ENCODE results near the gene NFILZ.
A peak's percentile ranks its signal among the peaks of the same experiment; 100 is the strongest.
"Not testable (repeated sequence)": the region's sequence is repeated elsewhere in the genome, so short reads cannot be mapped to it uniquely, and the experiment has no call there.

The NFILZ gene

GRCh38 chr19:8611877-8612806 lies 18.3 kb upstream of the NFILZ start:
- peak; percentile 83 for DNase-seq (ENCODE audit: low spot score)

GRCh38 chr19:8612807-8613171 lies 17.6 kb upstream of the NFILZ start:
- DNase-seq (ENCODE audit: low spot score) = no peak

DNA sequence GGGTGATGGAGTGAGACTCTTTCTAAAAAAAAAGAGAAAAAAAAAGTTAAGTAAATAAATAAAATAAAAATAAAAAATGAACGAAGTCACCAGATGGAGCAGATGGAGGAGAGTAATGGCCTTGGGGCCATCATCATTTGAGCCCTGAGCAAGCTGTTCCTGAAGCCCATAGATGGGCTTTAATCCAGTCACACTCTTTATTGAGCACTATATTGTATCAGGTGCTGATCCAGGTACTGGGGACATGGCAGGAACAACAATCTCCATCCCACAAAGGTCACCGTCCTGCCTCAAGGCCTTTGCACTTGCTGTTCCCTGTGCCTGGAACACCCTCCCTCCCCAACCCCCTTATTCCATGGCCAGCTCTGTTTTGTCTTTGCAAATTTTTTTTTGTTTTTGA lies 16.0 kb upstream of the NFILZ start:
- DNase-seq (ENCODE audit: low spot score) = no peak

GRCh38 chr19:8615024-8615423 lies 15.4 kb upstream of the NFILZ start:
- no peak for DNase-seq (ENCODE audit: low spot score)

GRCh38 chr19:8615813-8616596 lies 14.4 kb upstream of the NFILZ start:
- peak; percentile 77 for DNase-seq (ENCODE audit: low spot score)

- DNase-seq (ENCODE audit: low spot score) = no peak
Measured at GRCh38 chr19:8616861-8617260, 13.6 kb upstream of the NFILZ start.

GRCh38 chr19:8617325-8617724 lies 13.1 kb upstream of the NFILZ start:
- DNase-seq (ENCODE audit: low spot score) = not testable (repeated sequence)

DNA sequence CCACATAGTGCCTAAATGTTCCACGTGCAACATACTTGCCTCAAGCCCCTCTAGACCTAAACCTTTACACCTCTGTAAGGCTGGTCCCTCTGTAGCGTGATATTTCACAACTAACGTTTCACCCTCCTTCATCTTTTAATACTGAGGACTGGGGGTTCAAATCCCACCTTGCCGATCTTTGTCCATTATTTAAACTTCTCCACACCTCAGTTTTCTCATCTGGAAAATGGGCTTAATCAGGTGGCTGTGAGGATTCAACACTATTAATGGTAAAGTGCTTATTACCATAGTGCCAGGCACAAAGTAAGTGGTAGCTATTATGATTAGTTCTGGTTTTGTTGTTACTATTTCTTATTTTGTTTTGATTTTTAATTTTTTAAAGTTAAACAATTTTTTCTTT lies 12.4 kb upstream of the NFILZ start:
- DNase-seq (ENCODE audit: low spot score) = no peak

- no peak for DNase-seq (ENCODE audit: low spot score)
Measured at GRCh38 chr19:8618751-8619150, 11.7 kb upstream of the NFILZ start.

DNA sequence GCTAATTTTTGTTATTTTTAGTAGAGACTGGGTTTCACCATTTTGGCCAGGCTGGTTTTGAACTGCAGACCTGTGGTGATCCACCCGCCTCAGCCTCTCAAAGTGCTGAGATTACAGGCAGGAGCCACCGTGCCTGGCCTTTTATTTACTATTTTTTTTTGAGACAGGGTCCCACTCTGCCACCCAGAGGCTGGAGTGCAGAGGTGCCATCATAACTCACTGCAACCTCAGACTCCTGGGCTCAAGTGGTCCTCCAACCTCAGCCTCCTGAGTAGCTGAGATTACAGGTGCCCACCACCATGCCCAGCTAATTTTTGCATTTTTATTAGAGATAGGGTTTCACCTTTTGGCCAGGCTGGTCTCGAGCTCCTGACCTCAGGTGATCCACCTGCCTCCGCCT lies 7.5 kb upstream of the NFILZ start:
- not testable (repeated sequence) for DNase-seq (ENCODE audit: low spot score)

DNA sequence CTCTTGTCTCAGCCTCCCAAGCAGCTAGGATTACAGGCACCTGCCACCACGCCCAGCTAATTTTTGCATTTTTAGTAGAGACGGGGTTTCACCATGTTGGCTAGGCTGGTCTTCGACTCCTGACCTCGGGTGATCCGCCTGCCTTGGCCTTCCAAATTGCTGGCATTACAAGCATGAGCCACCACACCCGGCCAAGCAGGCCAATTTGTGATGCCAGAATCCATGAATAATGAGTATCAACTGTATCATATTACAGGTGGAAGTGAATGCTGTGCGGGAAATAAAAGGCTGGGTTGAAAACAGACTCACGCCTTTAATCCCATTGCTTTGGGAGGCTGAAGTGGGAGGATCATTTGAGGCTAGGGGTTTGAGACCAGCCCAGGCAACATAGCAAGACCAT lies 3.6 kb upstream of the NFILZ start:
- DNase-seq (ENCODE audit: low spot score) = no peak

DNA sequence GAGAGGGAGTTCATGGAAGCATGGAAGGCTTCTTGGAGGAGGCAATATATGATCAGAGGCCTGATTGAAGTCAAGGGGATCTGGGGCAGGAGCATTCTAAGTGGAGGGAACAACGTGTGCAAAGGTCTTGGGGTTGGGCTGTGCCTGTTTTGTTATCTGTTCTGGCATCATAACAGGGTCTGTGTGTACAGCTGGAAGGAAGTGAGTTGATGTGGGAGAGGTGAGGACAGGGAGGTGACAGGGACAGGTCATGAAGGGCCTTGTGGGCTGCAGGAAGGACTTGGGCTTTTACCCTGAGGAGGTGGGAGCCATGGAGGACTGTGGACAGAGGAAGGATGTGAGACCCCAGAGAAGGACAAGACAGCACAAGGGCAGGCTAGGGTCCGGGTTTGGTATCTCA lies 1.2 kb upstream of the NFILZ start:
- DNase-seq (ENCODE audit: low spot score) = no peak

DNA sequence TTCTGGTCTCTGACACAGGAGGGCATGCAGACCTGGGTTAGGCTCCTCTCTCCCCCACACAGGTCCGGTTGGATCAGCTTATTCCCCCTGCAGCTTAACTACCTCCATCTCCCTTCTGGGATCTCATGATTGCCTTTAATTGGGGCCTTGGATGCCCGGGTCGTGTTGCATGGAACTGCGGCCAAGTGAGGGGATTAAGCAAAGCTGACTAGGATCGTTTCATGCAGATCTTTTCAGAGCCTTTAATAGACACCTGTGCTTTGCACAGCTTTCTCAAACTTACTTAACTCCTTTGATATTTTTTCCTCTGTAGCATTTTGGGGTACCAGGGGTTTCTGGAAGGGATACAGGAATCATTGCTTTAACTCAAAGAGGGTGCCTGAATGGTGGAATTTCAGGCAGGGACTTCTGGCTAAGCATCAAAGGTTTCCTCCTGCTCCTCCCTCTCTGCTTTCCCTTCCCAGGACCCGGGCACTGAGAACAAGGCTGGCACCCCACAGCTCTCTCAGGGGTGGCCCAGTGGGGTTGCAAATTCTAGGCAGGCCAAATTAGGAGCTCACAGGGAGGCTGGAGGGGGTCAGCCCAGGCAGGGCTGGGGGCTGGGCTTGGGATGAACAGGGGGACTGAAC lies 477 bp downstream of the NFILZ start:
- DNase-seq (ENCODE audit: low spot score) = no peak

DNA sequence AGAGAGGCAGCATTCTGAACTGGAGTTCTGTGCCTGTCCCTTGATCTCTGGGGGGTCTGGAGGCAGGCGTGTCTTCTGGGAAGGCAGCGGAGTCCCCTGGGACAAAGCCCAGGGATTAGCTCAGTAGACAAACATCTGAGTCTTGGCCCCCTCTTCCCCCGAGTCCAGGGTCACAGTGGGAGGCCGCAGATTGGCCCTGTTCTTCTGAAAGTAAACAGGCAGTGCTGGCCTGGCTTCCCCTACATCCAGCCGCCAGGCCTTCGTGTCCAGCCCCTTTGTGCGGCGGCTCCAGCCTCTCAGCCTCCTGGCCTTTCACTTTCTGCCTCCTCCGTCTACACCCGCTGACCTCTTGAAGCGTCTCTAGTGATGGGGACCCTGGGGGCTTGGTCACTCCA lies 989 bp downstream of the NFILZ start:
- peak; percentile 75 for DNase-seq (ENCODE audit: low spot score)

DNA sequence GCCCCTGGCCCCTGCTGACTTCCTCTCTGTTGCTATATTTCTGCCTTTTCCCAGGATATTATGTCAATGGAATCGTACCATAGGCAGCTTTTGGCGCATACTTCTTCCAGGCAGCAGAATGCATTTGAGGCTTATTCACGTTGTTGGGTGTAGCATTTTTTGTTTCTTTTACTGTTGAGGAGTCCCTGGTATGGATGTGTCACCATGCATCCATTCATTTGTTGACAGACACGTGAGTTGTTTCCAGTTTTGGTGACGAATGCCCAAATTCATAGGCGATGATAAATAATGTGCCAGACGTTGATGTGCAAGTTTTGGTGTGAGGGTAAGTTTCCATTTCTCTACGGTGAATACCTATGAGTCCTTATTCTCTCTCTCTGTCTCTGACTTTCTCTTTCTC lies 5.0 kb downstream of the NFILZ start:
- DNase-seq (ENCODE audit: low spot score) = no peak

DNA sequence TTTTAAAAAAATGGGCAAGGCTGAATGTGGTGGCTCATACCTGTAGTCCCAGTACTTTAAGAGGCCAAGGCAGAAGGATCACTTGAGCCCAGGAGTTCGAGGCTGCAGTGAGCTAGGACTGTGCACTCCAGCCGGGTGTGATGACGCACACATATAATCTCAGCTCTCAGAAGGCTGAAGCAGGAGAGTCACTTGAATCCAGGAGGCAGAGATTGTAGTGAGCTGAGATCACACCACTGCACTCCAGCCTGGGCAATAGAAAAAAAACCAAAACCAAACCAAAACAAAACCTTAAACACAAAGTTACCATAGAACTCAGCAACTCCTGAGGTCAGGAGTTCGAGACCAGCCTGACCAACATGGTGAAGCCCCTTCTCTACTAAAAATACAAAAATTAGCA lies 6.6 kb downstream of the NFILZ start:
- not testable (repeated sequence) for DNase-seq (ENCODE audit: low spot score)

GRCh38 chr19:8638078-8638619 lies 7.7 kb downstream of the NFILZ start:
- DNase-seq (ENCODE audit: low spot score) = no peak

- no peak for DNase-seq (ENCODE audit: low spot score)
Measured at GRCh38 chr19:8639821-8640401, 9.5 kb downstream of the NFILZ start.

DNA sequence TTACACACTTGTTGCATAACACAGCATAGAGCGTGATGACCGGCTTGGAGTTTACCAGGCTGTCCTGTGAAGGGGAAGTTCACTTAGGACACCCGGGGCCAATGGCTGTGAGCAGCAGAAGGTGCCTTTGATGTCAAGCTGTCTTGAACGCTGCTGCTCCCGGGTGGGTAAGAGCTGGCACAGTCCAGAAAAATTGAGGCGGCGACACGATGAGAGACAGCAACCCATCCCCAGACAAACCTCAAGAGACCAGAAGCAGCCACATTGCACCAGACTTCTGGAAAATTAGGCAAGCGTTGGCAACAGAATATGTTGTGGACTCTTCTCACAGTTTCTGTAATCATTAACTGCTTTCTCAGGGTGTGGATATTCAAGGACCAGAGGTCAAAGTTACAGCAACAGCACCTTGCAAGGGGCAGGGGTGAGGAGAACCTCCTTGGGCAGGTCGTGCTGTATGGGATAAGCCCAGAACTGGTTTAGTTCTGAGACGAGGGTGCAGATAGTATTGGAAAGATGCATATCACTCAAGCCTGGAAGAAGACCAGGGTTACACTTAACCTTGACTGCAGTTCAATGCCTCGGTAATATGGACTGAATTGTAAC lies 10.1 kb downstream of the NFILZ start:
- DNase-seq (ENCODE audit: low spot score) = no peak

DNA sequence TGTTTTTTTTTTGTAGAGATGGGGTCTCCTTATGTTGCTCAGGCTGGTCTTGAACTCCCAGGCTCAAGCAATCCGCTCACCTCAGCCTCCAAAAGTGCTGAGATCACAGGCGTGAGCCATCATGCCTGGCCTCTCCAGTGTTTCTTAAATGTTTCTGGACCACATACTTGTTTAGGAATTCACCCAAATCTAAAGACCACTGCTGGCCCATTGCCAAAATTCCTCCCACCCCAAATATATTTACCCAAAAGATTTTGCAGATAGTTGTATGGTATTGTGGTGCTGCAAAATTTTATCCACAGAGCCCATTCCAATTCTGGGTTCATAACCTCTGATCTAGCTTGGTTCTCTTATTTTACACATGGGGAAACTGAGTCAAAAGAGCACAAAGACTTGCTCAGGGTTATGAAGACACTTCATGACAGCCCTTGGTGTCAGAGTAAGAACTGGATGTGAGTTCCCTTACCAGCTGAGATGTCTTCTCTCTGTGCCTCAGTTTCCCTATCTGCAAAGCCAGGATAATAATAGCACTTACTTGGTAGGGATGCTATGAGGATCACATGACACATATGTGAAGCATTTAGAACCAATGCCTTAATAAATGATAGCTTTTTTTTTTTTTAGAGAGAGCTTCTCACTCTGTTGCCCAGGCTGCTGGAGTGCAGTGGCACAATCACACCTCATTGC lies 10.9 kb downstream of the NFILZ start:
- no peak for DNase-seq (ENCODE audit: low spot score)

DNA sequence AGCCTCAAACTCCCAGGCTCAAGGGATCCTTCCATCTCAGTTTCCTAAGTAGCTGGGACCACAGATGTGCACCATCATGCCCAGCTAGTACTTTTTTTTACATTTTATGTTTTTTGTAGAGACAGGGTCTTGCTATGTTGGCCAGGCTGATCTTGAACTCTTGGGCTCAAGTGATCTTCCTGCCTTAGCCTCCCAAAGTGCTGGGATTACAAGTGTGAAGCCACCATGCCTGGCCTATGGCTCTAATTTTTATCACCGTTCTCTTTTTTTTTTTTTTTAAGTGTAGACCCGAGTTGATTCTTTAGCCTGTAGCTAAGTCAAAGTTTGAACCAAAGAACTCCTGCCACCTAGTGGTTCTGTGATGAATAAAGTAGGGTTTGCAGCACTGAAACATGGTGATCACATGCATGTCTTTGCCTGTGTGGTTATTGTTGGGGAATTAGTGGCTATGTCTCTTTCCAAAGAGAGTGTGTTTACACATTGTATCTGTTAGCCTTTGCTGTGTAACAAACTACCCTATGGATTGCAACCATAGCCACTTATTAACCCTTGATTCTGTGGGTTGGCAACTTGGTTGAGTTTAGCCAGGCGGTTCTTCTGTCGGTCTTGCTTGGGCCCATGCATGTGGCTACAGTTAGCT lies 11.6 kb downstream of the NFILZ start:
- DNase-seq (ENCODE audit: low spot score) = peak; percentile 68

Data from hepatic stellate cell (primary cell).